Lung (tissue), 12 donors: Measurements from ENCODE around the gene KNCN. TPM values are rescaled to one million over a fixed set of nuclear protein-coding genes. Genes with fewer than 3 reads are reported as not detected.

Experiments
- ATAC-seq: fragments of 200-7000 bp; cut with Tn5 transposase; one replicate; pipeline ENCODE4 v1.9.1; 2020; ENCODE audit warnings: moderate number of reproducible peaks; ENCODE audit not compliant: insufficient read depth, low FRiP score
- DNase-seq, 3 donors: peaks; one replicate each; pipeline ENCODE4 v3.0.0-alpha.2; 2013 to 2017
- H3K27ac ChIP-seq, 2 donors: one replicate each; pipeline ENCODE4 v1.5.1; 2013; ENCODE audit warnings: mild to moderate bottlenecking in 2 of 2, moderate library complexity in 2 of 2, control low read depth in 1 of 2, inconsistent platforms in 1 of 2, low read depth in 1 of 2, low read length in 1 of 2
- H3K27me3 ChIP-seq, 3 donors: one replicate each; pipeline ENCODE4 v1.5.1; 2013; ENCODE audit warnings: low read length in 2 of 3; ENCODE audit not compliant: control insufficient read depth in 3 of 3, insufficient read depth in 3 of 3
- H3K36me3 ChIP-seq, 4 donors: one replicate each; pipeline ENCODE4 v1.5.1; 2013; ENCODE audit warnings: low read length in 4 of 4, mild to moderate bottlenecking in 1 of 4, moderate library complexity in 1 of 4; ENCODE audit not compliant: control insufficient read depth in 4 of 4, insufficient read depth in 4 of 4
- H3K4me1 ChIP-seq, 5 donors: one replicate each; pipeline ENCODE4 v1.5.1; 2013; ENCODE audit warnings: low read length in 5 of 5, mild to moderate bottlenecking in 2 of 5, moderate library complexity in 1 of 5; ENCODE audit not compliant: control insufficient read depth in 5 of 5, insufficient read depth in 5 of 5
- H3K4me3 ChIP-seq: one replicate; pipeline ENCODE4 v1.5.1; 2013; ENCODE audit warnings: mild to moderate bottlenecking, control low read depth, moderate library complexity
- H3K9ac ChIP-seq, 2 donors: one replicate each; pipeline ENCODE4 v1.5.1; 2013; ENCODE audit warnings: low read length in 2 of 2, control low read depth in 1 of 2; ENCODE audit not compliant: insufficient read depth in 1 of 2
- H3K9me3 ChIP-seq, 4 donors: one replicate each; pipeline ENCODE4 v1.5.1; 2013; ENCODE audit warnings: low read length in 3 of 4, mild to moderate bottlenecking in 1 of 4, moderate library complexity in 1 of 4; ENCODE audit not compliant: control insufficient read depth in 4 of 4, insufficient read depth in 3 of 4
- WGBS, 2 donors: extraction: QIAGEN DNeasy Blood & Tissue Kit; methylation state at CpG; one replicate each; pipeline ENCODE4 v1.1.7; 2013; 5-methylcytosine and 5-hydroxymethylcytosine counted together
- polyA plus RNA-seq, 2 donors: library from polyadenylated mRNA; stranded (reverse); fragments of 200-250 nt; gene quantifications; one replicate each; pipeline ENCODE4 v1.2.1, GENCODE V29; 2013
- total RNA-seq, 2 donors: library from RNA; depleted of rRNA in 1 of 2; stranded (reverse); fragments of >200 nt in 1 of 2; gene quantifications; one replicate each; pipeline ENCODE4 v1.2.1, GENCODE V29; 2014 to 2021
- TF ChIP-seq, protein P1 (sequence below): IDR thresholded peaks from 2 replicates; pipeline ENCODE4 v1.5.1; 2012; ENCODE audit warnings: mild to moderate bottlenecking; ENCODE audit errors: control extremely low read depth, extremely low read depth
- donor health status: control.
- donor health status: control.
- donor health status: Bipolar disorder and iron deficiency.
- donor health status: healthy.
- donor health status: DM: yes; HTN: yes; CAD: no.

The KNCN gene
- total and polyA plus RNA-seq, 4 donors = 0.01 to 0.09 TPM; not detected in 2

DNA sequence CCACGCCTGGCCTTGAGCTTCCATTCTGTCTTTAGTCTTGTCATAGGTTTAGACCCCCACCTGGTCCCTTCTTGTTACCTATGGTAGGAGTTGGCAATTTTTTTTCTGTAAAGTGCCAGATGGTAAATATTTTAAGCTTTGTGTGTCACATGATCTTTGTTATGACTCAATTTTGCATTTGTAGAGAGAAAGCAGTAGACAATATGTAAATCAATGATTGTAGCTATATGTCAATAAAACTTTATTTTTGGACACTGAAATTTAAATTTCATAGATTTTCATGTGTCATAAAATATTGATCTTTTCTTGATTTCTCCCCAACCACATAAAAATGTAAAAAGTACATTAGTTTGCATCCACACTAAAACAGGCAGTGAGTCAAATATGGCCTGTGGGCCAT lies 44.6 kb upstream of the KNCN start:
- 100% methylated on average over 1 of the region's 1 CpG for WGBS, 2 donors
- peaks cover 0 to 13% (median 11%) of the 10 kb centered on the region in 4 donors for H3K36me3 ChIP-seq
- peaks cover 0 to 4% (median 0%) of the 10 kb centered on the region in 5 donors for H3K4me1 ChIP-seq
- TF ChIP-seq, protein P1, sequence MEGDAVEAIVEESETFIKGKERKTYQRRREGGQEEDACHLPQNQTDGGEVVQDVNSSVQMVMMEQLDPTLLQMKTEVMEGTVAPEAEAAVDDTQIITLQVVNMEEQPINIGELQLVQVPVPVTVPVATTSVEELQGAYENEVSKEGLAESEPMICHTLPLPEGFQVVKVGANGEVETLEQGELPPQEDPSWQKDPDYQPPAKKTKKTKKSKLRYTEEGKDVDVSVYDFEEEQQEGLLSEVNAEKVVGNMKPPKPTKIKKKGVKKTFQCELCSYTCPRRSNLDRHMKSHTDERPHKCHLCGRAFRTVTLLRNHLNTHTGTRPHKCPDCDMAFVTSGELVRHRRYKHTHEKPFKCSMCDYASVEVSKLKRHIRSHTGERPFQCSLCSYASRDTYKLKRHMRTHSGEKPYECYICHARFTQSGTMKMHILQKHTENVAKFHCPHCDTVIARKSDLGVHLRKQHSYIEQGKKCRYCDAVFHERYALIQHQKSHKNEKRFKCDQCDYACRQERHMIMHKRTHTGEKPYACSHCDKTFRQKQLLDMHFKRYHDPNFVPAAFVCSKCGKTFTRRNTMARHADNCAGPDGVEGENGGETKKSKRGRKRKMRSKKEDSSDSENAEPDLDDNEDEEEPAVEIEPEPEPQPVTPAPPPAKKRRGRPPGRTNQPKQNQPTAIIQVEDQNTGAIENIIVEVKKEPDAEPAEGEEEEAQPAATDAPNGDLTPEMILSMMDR = no peak
- no peaks in the 10 kb centered on the region for H3K27me3 ChIP-seq
- H3K9ac ChIP-seq = no peak overlapping the region
- H3K4me3 ChIP-seq = no peak overlapping the region
- ATAC-seq (no peak), DNase-seq (no peak)
- H3K27ac ChIP-seq = no peak overlapping the region
- H3K9me3 ChIP-seq = no peaks in the 10 kb centered on the region

DNA sequence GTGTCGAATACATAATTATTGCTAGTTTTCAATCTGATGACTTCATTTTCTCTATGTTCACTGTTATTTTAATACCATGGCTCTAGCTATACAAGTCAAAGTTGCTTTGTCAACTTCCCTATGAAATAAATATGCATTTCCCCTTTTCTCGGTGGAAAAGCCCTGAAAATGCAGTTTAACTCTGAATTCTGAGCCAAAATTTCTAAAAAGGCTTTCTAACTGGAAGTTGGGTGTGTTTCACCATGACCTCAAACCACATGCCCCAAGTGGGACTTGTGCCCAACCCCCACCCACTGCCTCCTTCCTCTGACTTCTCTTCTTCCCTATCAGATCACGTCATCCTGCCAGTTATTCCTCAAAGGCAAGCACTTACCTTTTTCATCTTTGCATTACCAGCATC lies 43.7 kb upstream of the KNCN start:
- peak; percentile 27 for ATAC-seq
- Histone ChIP-seq H3K4me3 (no peak overlapping the region), H3K9me3 (no peaks in the 10 kb centered on the region), H3K4me1 (peaks cover 0 to 4% (median 0%) of the 10 kb centered on the region in 5 donors), H3K27me3 (no peaks in the 10 kb centered on the region), H3K27ac (no peak overlapping the region), H3K9ac (no peak overlapping the region), H3K36me3 (peaks cover 0 to 18% (median 15%) of the 10 kb centered on the region in 4 donors)
- DNase-seq = peak in 2 of 3 donors; percentile 20 to 25
- TF ChIP-seq, protein P1 = no peak
- 24 to 50% methylated on average over 3 of the region's 3 CpGs for WGBS, 2 donors

DNA sequence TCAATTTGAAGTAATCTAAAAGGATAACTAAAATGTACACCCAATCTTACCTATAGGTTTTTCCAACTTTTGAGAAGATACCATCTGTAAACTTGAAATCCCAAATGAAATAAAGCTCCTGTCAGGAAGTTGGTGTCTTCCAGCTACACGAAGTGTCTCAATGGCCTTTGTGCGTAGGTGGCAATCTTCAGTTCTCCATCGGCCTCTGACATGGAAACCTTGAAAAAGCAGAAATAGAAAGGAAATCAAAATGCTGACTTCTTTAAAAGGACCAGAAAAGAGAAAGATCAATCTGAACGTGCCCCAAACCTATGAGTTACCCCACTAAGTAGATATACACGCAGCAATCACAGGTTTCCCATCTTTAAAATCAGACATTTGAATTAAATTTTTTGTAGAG lies 42.6 kb upstream of the KNCN start:
- peaks cover 0 to 1% (median 0%) of the 10 kb centered on the region in 5 donors for H3K4me1 ChIP-seq
- DNase-seq (no peak), ATAC-seq (no peak)
- H3K36me3 ChIP-seq = peaks cover 0 to 24% (median 20%) of the 10 kb centered on the region in 4 donors
- no peak overlapping the region for H3K4me3 ChIP-seq
- no peaks in the 10 kb centered on the region for H3K9me3 ChIP-seq
- TF ChIP-seq, protein P1 = no peak
- no peaks in the 10 kb centered on the region for H3K27me3 ChIP-seq
- WGBS, 2 donors = 57 to 74% methylated on average over 5 of the region's 5 CpGs
- H3K9ac ChIP-seq = no peak overlapping the region
- H3K27ac ChIP-seq = no peak overlapping the region

DNA sequence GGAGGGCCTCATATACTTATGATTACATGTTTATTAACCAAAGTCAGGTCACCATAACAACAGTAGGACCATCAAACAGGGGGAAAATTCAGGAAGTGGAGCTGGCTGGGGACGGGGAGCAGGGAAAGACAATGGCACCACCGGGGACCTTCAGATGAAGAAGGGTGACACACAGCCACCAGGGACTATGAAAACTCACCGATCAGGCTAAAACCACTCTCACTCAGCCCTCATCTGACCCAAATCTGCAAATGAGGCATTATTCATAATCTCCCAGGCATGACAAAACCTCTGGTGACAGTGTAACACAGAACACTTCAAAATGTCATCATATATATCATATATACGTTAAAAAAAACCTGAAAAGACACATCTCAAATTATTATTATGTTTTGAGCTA lies 41.4 kb upstream of the KNCN start:
- peaks cover 2 to 26% (median 22%) of the 10 kb centered on the region in 4 donors for H3K36me3 ChIP-seq
- no peak overlapping the region for H3K27ac ChIP-seq
- no peaks in the 10 kb centered on the region for H3K9me3 ChIP-seq
- no peaks in the 10 kb centered on the region for H3K27me3 ChIP-seq
- 85 to 86% methylated on average over 4 of the region's 4 CpGs for WGBS, 2 donors
- H3K4me1 ChIP-seq = peaks cover 0 to 1% (median 0%) of the 10 kb centered on the region in 5 donors
- ATAC-seq = no peak
- TF ChIP-seq, protein P1 = no peak
- H3K4me3 ChIP-seq = no peak overlapping the region
- H3K9ac ChIP-seq = no peak overlapping the region
- no peak for DNase-seq
